SU-DHL-6 (cell line): ENCODE measurements around the gene NTM.

Experiments used
- H2AFZ ChIP-seq: fragments of 200-600 bp; sonication (generic); 2 replicates; pipeline ENCODE4 v1.6.1; 2014; ENCODE audit warnings: low read depth, mild to moderate bottlenecking, moderate library complexity, mixed read lengths, antibody characterized with exemption, low read length; ENCODE audit not compliant: severe bottlenecking
- H3F3A ChIP-seq: fragments of 200-600 bp; shearing (Covaris generic); 2 replicates; pipeline ENCODE4 v1.6.0; 2016; ENCODE audit warnings: antibody characterized with exemption, mild to moderate bottlenecking; ENCODE audit not compliant: insufficient read depth
- H3K27ac ChIP-seq: fragments of 200-600 bp; sonication (generic); 2 replicates; pipeline ENCODE4 v1.5.1; 2016; ENCODE audit warnings: low read depth, mild to moderate bottlenecking, low read length, moderate library complexity, mixed read lengths
- H3K27me3 ChIP-seq: fragments of 200-600 bp; sonication (generic), shearing (Covaris generic); 2 replicates; pipeline ENCODE4 v1.6.0; 2014; ENCODE audit warnings: mild to moderate bottlenecking, low read length
- H3K36me3 ChIP-seq: fragments of 200-600 bp; sonication (generic); 2 replicates; pipeline ENCODE4 v1.6.1; 2014; ENCODE audit warnings: mild to moderate bottlenecking, low read length, mixed read lengths
- H3K4me2 ChIP-seq: fragments of 300-600, 200-600 bp; shearing (Covaris generic), sonication (generic); 2 replicates; pipeline ENCODE4 v1.6.0; 2014; ENCODE audit warnings: low read length, low read depth, mild to moderate bottlenecking; ENCODE audit not compliant: poor library complexity, severe bottlenecking
- H3K4me3 ChIP-seq: fragments of 200-600 bp; sonication (generic); 2 replicates; pipeline ENCODE4 v1.5.1; 2014; ENCODE audit warnings: antibody characterized with exemption, low read length, mild to moderate bottlenecking, mixed read lengths; ENCODE audit not compliant: insufficient read depth, poor library complexity, severe bottlenecking
- H3K79me2 ChIP-seq: fragments of 200-600 bp; sonication (generic); 2 replicates; pipeline ENCODE4 v1.6.1; 2014; ENCODE audit warnings: mild to moderate bottlenecking, low read length, moderate library complexity; ENCODE audit not compliant: insufficient read depth
- H3K9ac ChIP-seq: fragments of 200-600 bp; sonication (generic); 2 replicates; pipeline ENCODE4 v1.7.0; 2014; ENCODE audit warnings: mild to moderate bottlenecking, low read length
- H3K9me2 ChIP-seq: fragments of 200-600 bp; sonication (generic); replicated peaks from 2 replicates; pipeline ENCODE4 v1.6.1; 2014; ENCODE audit warnings: low read length; ENCODE audit not compliant: insufficient read depth
- H3K9me3 ChIP-seq: fragments of 200-600 bp; sonication (generic); 2 replicates; pipeline ENCODE4 v1.6.1; 2014; ENCODE audit warnings: low read length, mixed read lengths; ENCODE audit not compliant: insufficient read depth
- H4K20me1 ChIP-seq: fragments of 200-600 bp; sonication (generic); 2 replicates; pipeline ENCODE4 v1.6.1; 2014; ENCODE audit warnings: low read depth, mild to moderate bottlenecking, antibody characterized with exemption, low read length, moderate library complexity, mixed read lengths
- EZH2phosphoT487 ChIP-seq: fragments of 200-600 bp; sonication (generic), shearing (Covaris generic); conservative IDR thresholded peaks from 2 replicates; pipeline ENCODE4 v1.6.1; 2018; ENCODE audit warnings: mild to moderate bottlenecking, antibody characterized with exemption, low read length, moderate library complexity, mixed read lengths
- TF ChIP-seq, protein P1 (sequence below): fragments of 200-600 bp; sonication (generic); IDR thresholded peaks from one replicate; pipeline ENCODE4 v1.5.1; 2017; ENCODE audit warnings: antibody characterized with exemption, mild to moderate bottlenecking, low read length, moderate library complexity; ENCODE audit not compliant: insufficient read depth, poor library complexity, severe bottlenecking

NTM gene

DNA sequence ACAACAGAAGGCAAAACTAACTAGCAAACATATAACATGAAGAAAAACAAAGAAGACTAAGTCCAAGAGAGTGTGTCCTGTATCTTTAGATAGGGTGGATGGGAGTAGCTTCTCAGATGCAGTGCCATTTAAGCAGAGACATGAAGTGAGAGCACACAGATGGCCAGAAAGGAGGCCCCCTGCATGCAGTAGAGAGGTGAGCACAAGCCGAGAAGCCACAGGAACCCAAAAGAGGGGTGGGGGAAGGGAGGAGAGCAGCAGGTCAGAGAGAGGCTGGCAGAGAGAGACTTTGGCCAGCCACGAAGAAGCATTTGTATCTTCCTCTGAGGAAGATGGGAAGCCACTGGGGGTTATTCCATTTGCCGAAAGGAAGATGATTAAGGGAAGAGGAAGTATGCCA, 86.7 kb downstream of the NTM start:
- no peak overlapping the region for H3K4me2 ChIP-seq
- no peaks in the 10 kb centered on the region for H3K79me2 ChIP-seq
- H4K20me1 ChIP-seq: no peaks in the 10 kb centered on the region
- no peak for TF ChIP-seq EZH2phosphoT487
- TF ChIP-seq, protein P1, sequence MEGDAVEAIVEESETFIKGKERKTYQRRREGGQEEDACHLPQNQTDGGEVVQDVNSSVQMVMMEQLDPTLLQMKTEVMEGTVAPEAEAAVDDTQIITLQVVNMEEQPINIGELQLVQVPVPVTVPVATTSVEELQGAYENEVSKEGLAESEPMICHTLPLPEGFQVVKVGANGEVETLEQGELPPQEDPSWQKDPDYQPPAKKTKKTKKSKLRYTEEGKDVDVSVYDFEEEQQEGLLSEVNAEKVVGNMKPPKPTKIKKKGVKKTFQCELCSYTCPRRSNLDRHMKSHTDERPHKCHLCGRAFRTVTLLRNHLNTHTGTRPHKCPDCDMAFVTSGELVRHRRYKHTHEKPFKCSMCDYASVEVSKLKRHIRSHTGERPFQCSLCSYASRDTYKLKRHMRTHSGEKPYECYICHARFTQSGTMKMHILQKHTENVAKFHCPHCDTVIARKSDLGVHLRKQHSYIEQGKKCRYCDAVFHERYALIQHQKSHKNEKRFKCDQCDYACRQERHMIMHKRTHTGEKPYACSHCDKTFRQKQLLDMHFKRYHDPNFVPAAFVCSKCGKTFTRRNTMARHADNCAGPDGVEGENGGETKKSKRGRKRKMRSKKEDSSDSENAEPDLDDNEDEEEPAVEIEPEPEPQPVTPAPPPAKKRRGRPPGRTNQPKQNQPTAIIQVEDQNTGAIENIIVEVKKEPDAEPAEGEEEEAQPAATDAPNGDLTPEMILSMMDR: no peak
- no peak overlapping the region for H3K9ac ChIP-seq
- H3K27me3 ChIP-seq: no peaks in the 10 kb centered on the region
- H3K4me3 ChIP-seq: no peak overlapping the region
- no peaks in the 10 kb centered on the region for H3K9me2 ChIP-seq
- H3F3A ChIP-seq: no peaks in the 10 kb centered on the region
- H2AFZ ChIP-seq: no peak overlapping the region
- H3K9me3 ChIP-seq: no peaks in the 10 kb centered on the region
- H3K36me3 ChIP-seq: no peaks in the 10 kb centered on the region
- H3K27ac ChIP-seq: no peak overlapping the region

DNA sequence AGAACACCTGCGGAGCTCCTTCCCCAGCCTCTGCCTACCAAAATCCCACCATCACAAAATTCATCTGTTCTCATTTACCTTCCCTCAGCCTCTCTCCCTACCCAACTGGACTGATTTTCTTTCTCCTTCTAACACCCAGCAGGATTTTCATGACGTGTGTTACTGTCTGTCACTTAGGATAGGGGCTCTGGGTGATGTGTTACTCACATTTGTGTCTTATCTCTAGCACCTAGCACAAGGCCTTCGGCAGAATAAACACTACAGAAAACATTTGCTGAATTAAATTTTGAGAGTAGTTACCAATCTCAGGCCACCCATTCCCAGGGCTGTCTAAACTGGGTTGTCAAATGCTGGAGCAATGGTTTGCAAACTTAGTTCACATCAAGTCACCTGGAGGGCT, 88.0 kb downstream of the NTM start:
- no peaks in the 10 kb centered on the region for H4K20me1 ChIP-seq
- H3K79me2 ChIP-seq: no peaks in the 10 kb centered on the region
- no peaks in the 10 kb centered on the region for H3K36me3 ChIP-seq
- no peak overlapping the region for H3K4me3 ChIP-seq
- H3K27ac ChIP-seq: no peak overlapping the region
- no peaks in the 10 kb centered on the region for H3K27me3 ChIP-seq
- no peak for TF ChIP-seq EZH2phosphoT487
- TF ChIP-seq, protein P1: no peak
- no peak overlapping the region for H3K9ac ChIP-seq
- no peaks in the 10 kb centered on the region for H3K9me3 ChIP-seq
- no peaks in the 10 kb centered on the region for H3F3A ChIP-seq
- no peak overlapping the region for H3K4me2 ChIP-seq
- H2AFZ ChIP-seq: no peak overlapping the region
- H3K9me2 ChIP-seq: no peaks in the 10 kb centered on the region

DNA sequence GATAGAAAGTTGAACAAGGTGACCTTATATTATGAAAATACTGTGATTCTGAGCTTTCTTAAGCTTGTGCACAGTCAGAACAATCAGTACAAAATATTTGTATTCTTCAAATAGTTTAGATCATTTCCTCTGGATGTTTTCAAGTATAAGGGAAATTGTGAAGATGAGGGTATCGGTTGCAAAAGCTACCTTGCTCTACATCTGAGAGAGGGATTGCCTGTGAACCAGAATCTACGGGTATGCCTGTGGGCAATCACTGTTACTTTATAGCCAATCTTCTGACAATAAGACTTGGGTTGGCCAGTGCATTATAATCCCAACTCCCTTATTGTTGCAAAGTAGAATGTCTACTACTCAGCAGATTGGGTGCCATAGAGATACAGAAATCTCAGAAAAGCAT, 90.5 kb downstream of the NTM start:
- Histone ChIP-seq H3K27ac (no peak overlapping the region), H3K79me2 (no peaks in the 10 kb centered on the region), H3K4me2 (no peak overlapping the region), H3K36me3 (no peaks in the 10 kb centered on the region), H3K9ac (no peak overlapping the region), H3K4me3 (no peak overlapping the region), H3K27me3 (no peaks in the 10 kb centered on the region), H3F3A (no peaks in the 10 kb centered on the region), H3K9me3 (no peaks in the 10 kb centered on the region), H4K20me1 (no peaks in the 10 kb centered on the region), H3K9me2 (no peaks in the 10 kb centered on the region), H2AFZ (no peak overlapping the region)
- TF ChIP-seq, protein P1: no peak
- no peak for TF ChIP-seq EZH2phosphoT487
